Renal cortical epithelial cell (primary cell): ENCODE results near the gene SLC38A8. TPM values are rescaled to one million over a fixed set of nuclear protein-coding genes. Genes with fewer than 3 reads are reported as not detected.

Source experiments
- DNase-seq: peaks from one replicate; pipeline ENCODE4 v3.0.0-alpha.2; 2011; ENCODE audit warnings: low read depth
- total RNA-seq: library from RNA; depleted of rRNA; stranded (reverse); fragments of >200 nt; gene quantifications from 2 replicates; pipeline ENCODE4 v1.2.3, GENCODE V29; 2014

SLC38A8 gene
- total RNA-seq, 1 donor from 2014 or later = not detected

- no peak for DNase-seq
These were observed 26.3 kb upstream of the SLC38A8 start for GRCh38 chr16:84068783-84069462.

GRCh38 chr16:84068041-84068440 is 25.4 kb upstream of the SLC38A8 start:
- DNase-seq = no peak

- DNase-seq = no peak
These were observed 25.0 kb upstream of the SLC38A8 start for GRCh38 chr16:84067640-84068039.

GRCh38 chr16:84065536-84066132 is 23.0 kb upstream of the SLC38A8 start:
- DNase-seq = peak; percentile 52

GRCh38 chr16:84063980-84064379 is 21.4 kb upstream of the SLC38A8 start:
- DNase-seq = no peak

- DNase-seq = peak; percentile 47
These were observed 20.4 kb upstream of the SLC38A8 start for GRCh38 chr16:84062734-84063640.

GRCh38 chr16:84061236-84061819 is 18.7 kb upstream of the SLC38A8 start:
- no peak for DNase-seq

GRCh38 chr16:84059946-84060901 is 17.6 kb upstream of the SLC38A8 start:
- DNase-seq = no peak

- DNase-seq = no peak
These were observed 16.5 kb upstream of the SLC38A8 start for GRCh38 chr16:84059111-84059510.

GRCh38 chr16:84058664-84059063 is 16.1 kb upstream of the SLC38A8 start:
- no peak for DNase-seq

GRCh38 chr16:84058211-84058610 is 15.6 kb upstream of the SLC38A8 start:
- no peak for DNase-seq

GRCh38 chr16:84056933-84057332 is 14.3 kb upstream of the SLC38A8 start:
- no peak for DNase-seq

GRCh38 chr16:84055801-84056634 is 13.4 kb upstream of the SLC38A8 start:
- DNase-seq = no peak

- DNase-seq = no peak
These were observed 12.8 kb upstream of the SLC38A8 start for GRCh38 chr16:84055366-84055765.

GRCh38 chr16:84054916-84055315 is 12.3 kb upstream of the SLC38A8 start:
- DNase-seq = no peak

GRCh38 chr16:84054271-84054670 is 11.7 kb upstream of the SLC38A8 start:
- no peak for DNase-seq

- DNase-seq = no peak
These were observed 10.6 kb upstream of the SLC38A8 start for GRCh38 chr16:84053237-84053636.

- no peak for DNase-seq
These were observed 9.6 kb upstream of the SLC38A8 start for GRCh38 chr16:84052071-84052622.

- no peak for DNase-seq
These were observed 7.7 kb upstream of the SLC38A8 start for GRCh38 chr16:84050316-84050715.
